Midbrain (tissue), 1 donor: Measurements from ENCODE around the gene TECPR2.

ENCODE experiments used
- DNase-seq: peaks from one replicate; lab custom pipeline; 2025; lab: John Stamatoyannopoulos, UW

TECPR2 gene

GRCh38 chr14:102373110-102373509 lies 10.4 kb downstream of the TECPR2 start:
- DNase-seq = no peak

GRCh38 chr14:102374264-102374663 lies 11.5 kb downstream of the TECPR2 start:
- no peak for DNase-seq

- DNase-seq = no peak
These were observed 12.4 kb downstream of the TECPR2 start for GRCh38 chr14:102375119-102375518.

GRCh38 chr14:102377696-102378095 lies 15.0 kb downstream of the TECPR2 start:
- DNase-seq = no peak

GRCh38 chr14:102378830-102379229 lies 16.1 kb downstream of the TECPR2 start:
- no peak for DNase-seq

GRCh38 chr14:102387086-102387485 lies 24.3 kb downstream of the TECPR2 start:
- no peak for DNase-seq

GRCh38 chr14:102389246-102389645 lies 26.5 kb downstream of the TECPR2 start:
- no peak for DNase-seq

GRCh38 chr14:102390064-102390855 lies 27.5 kb downstream of the TECPR2 start:
- DNase-seq = peak; percentile 43

GRCh38 chr14:102392506-102392905 lies 29.8 kb downstream of the TECPR2 start:
- no peak for DNase-seq

GRCh38 chr14:102394717-102395375 lies 32.1 kb downstream of the TECPR2 start:
- no peak for DNase-seq

GRCh38 chr14:102396521-102396920 lies 33.8 kb downstream of the TECPR2 start:
- DNase-seq = no peak

- DNase-seq = no peak
These were observed 40.3 kb downstream of the TECPR2 start for GRCh38 chr14:102403028-102403427.

- DNase-seq = no peak
These were observed 44.5 kb downstream of the TECPR2 start for GRCh38 chr14:102407258-102407657.

GRCh38 chr14:102408724-102409123 lies 46.0 kb downstream of the TECPR2 start:
- no peak for DNase-seq

- peak; percentile 93 for DNase-seq
These were observed 52.9 kb downstream of the TECPR2 start for GRCh38 chr14:102415671-102416070.

- DNase-seq = peak; percentile 26
These were observed 54.3 kb downstream of the TECPR2 start for GRCh38 chr14:102417001-102417431.

GRCh38 chr14:102417646-102418045 lies 54.9 kb downstream of the TECPR2 start:
- no peak for DNase-seq

GRCh38 chr14:102418169-102418852 lies 55.6 kb downstream of the TECPR2 start:
- DNase-seq = no peak

GRCh38 chr14:102418853-102419240 lies 56.1 kb downstream of the TECPR2 start:
- no peak for DNase-seq

GRCh38 chr14:102419276-102419675 lies 56.5 kb downstream of the TECPR2 start:
- no peak for DNase-seq

GRCh38 chr14:102419716-102420115 lies 57.0 kb downstream of the TECPR2 start:
- DNase-seq = no peak

- peak; percentile 26 for DNase-seq
These were observed 58.8 kb downstream of the TECPR2 start for GRCh38 chr14:102421411-102422057.
